Measurements from ENCODE around the gene TMED5. TPM values are rescaled to one million over a fixed set of nuclear protein-coding genes. Genes with fewer than 3 reads are reported as not detected.

Gene TMED5
- polyA plus RNA-seq, 3 donors = 30.0 to 75.8 (median 62.8) TPM

- Mint-ChIP-seq H3K36me3 (peaks cover 24 to 29% of the 10 kb centered on the region in 2 donors), H3K27ac (no peak overlapping the region), H3K9me3 (no peaks in the 10 kb centered on the region), H3K27me3 (ENCODE audit: low read depth in 3 of 3) (no peaks in the 10 kb centered on the region), H3K4me3 (no peak overlapping the region), H3K4me1 (peaks cover 6% of the 10 kb centered on the region)
- Histone ChIP-seq H3K36me3 (replicated peaks in 1 of 2; ENCODE audit: control insufficient read depth in 1 of 2, insufficient read depth in 2 of 2, low read length in 2 of 2) (peaks cover 48 to 84% of the 10 kb centered on the region in 2 donors), H3K4me1 (ENCODE audit: control insufficient read depth in 1 of 2, insufficient read depth in 2 of 2, low read length in 2 of 2) (no peaks in the 10 kb centered on the region), H2AFZ (ENCODE audit: insufficient read depth, low read depth, low read length, poor library complexity, severe bottlenecking) (no peak overlapping the region), H3K9ac (ENCODE audit: insufficient read depth, low read length, poor library complexity, severe bottlenecking) (no peak overlapping the region), H3K27me3 (ENCODE audit: control insufficient read depth in 2 of 2, insufficient read depth in 2 of 2, low read length in 2 of 2) (no peaks in the 10 kb centered on the region), H3K9me3 (replicated peaks in 1 of 2; ENCODE audit: control insufficient read depth in 1 of 2, insufficient read depth in 1 of 2, low read length in 2 of 2) (no peaks in the 10 kb centered on the region), H3K4me3 (replicated peaks in 1 of 3; ENCODE audit: low read depth in 2 of 3, low read length in 3 of 3) (no peak overlapping the region), H4K20me1 (ENCODE audit: insufficient read depth, low read length) (no peaks in the 10 kb centered on the region), H3K79me2 (ENCODE audit: insufficient read depth, low read length) (no peaks in the 10 kb centered on the region), H3K27ac (ENCODE audit: low read depth in 1 of 2, low read length in 2 of 2) (no peak overlapping the region), H3K4me2 (replicated peaks; ENCODE audit: extremely low read depth, low read length, poor library complexity, severe bottlenecking) (no peak overlapping the region)
- DNase-seq = no peak
- intact Hi-C loops (cut with micrococcal nuclease) = no loop called here
- TF ChIP-seq CTCF (IDR thresholded peaks at IDR 0.05) = no peak
Observed at GRCh38 chr1:93129507-93130099, 50.6 kb downstream of the TMED5 start.

- H3K9ac ChIP-seq (ENCODE audit: insufficient read depth, low read length, poor library complexity, severe bottlenecking) = peak overlapping the region; percentile 40
- peaks cover 31 to 53% of the 10 kb centered on the region in 2 donors for H3K36me3 ChIP-seq (replicated peaks in 1 of 2; ENCODE audit: control insufficient read depth in 1 of 2, insufficient read depth in 2 of 2, low read length in 2 of 2)
- 31% methylated on average over 3 of the region's 4 CpGs for WGBS (ENCODE audit: insufficient coverage)
- Mint-ChIP-seq H3K27me3 (ENCODE audit: low read depth in 3 of 3) (no peaks in the 10 kb centered on the region), H3K36me3 (peaks cover 35 to 39% of the 10 kb centered on the region in 2 donors), H3K27ac (peak overlapping the region in 6 of 7 donors; percentile 8 to 75 (median 55)), H3K4me1 (peaks cover 10% of the 10 kb centered on the region), H3K9me3 (no peaks in the 10 kb centered on the region), H3K4me3 (peak overlapping the region; percentile 48 to 91)
- peak overlapping the region; percentile 49 for H2AFZ ChIP-seq (ENCODE audit: insufficient read depth, low read depth, low read length, poor library complexity, severe bottlenecking)
- no peaks in the 10 kb centered on the region for H4K20me1 ChIP-seq (ENCODE audit: insufficient read depth, low read length)
- no peaks in the 10 kb centered on the region for H3K27me3 ChIP-seq (ENCODE audit: control insufficient read depth in 2 of 2, insufficient read depth in 2 of 2, low read length in 2 of 2)
- H3K27ac ChIP-seq (ENCODE audit: low read depth in 1 of 2, low read length in 2 of 2) = peak overlapping the region in 1 of 2 donors; percentile 67
- H3K79me2 ChIP-seq (ENCODE audit: insufficient read depth, low read length) = no peaks in the 10 kb centered on the region
- no peak for TF ChIP-seq CTCF (IDR thresholded peaks at IDR 0.05)
- peak overlapping the region in 2 of 3 experiments; percentile 42 to 60 for H3K4me3 ChIP-seq (replicated peaks in 1 of 3; ENCODE audit: low read depth in 2 of 3, low read length in 3 of 3)
- H3K4me2 ChIP-seq (replicated peaks; ENCODE audit: extremely low read depth, low read length, poor library complexity, severe bottlenecking) = peak overlapping the region; percentile 57
- peak in 1 of 3 donors; percentile 5 for DNase-seq
- H3K9me3 ChIP-seq (replicated peaks in 1 of 2; ENCODE audit: control insufficient read depth in 1 of 2, insufficient read depth in 1 of 2, low read length in 2 of 2) = no peaks in the 10 kb centered on the region
- H3K4me1 ChIP-seq (ENCODE audit: control insufficient read depth in 1 of 2, insufficient read depth in 2 of 2, low read length in 2 of 2) = no peaks in the 10 kb centered on the region
- intact Hi-C loops (cut with micrococcal nuclease) = no loop called here
Observed at GRCh38 chr1:93124556-93125355, 55.5 kb downstream of the TMED5 start.
